Muscle layer of colon (tissue), 2 donors: Measurements from ENCODE around the gene OSER1.

ENCODE experiments used
- H3K27ac ChIP-seq: one replicate; pipeline ENCODE4 v1.7.0; 2013; ENCODE audit warnings: low read depth, mild to moderate bottlenecking, low read length, moderate library complexity
- H3K27me3 ChIP-seq, 2 donors: one replicate each; pipeline ENCODE4 v1.7.0; 2013; ENCODE audit warnings: low read length in 2 of 2, mild to moderate bottlenecking in 2 of 2; ENCODE audit not compliant: insufficient read depth in 2 of 2, control insufficient read depth in 1 of 2
- H3K36me3 ChIP-seq: one replicate; pipeline ENCODE4 v1.7.0; 2013; ENCODE audit warnings: mild to moderate bottlenecking, low read length; ENCODE audit not compliant: insufficient read depth
- H3K4me1 ChIP-seq: one replicate; pipeline ENCODE4 v1.7.0; 2013; ENCODE audit warnings: mild to moderate bottlenecking, low read length; ENCODE audit not compliant: insufficient read depth
- H3K4me3 ChIP-seq, 2 donors: one replicate each; pipeline ENCODE4 v1.7.0; 2013; ENCODE audit warnings: low read length in 2 of 2, low read depth in 1 of 2, mild to moderate bottlenecking in 1 of 2, moderate library complexity in 1 of 2
- H3K9ac ChIP-seq: one replicate; pipeline ENCODE4 v1.7.0; 2013; ENCODE audit warnings: low read length
- H3K9me3 ChIP-seq: one replicate; pipeline ENCODE4 v1.7.0; 2013; ENCODE audit warnings: mild to moderate bottlenecking, low read length
- donor health status: abdominal sarcoma.
- donor health status: Adenocarcinoma of cecum.

Gene OSER1

DNA sequence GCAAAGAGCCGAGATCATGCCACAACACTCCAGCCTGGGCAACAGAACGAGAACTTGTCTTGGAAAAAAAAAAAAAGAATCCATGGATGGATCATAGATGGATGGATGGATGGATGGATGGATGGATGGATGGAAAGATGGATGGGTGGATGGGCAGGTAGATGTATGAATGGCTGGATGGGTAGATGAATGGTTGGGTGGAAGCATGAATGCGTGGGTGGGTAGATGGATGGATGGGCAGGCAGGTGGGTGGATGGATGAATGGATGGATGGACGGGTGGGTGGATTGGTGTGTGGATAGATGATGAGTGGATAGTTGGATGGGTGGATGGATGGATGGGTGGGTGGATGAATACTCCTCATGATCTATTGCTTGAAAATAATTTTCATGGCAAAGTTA, 25.0 kb downstream of the OSER1 start:
- Histone ChIP-seq H3K27ac (peak overlapping the region; percentile 84), H3K27me3 (no peaks in the 10 kb centered on the region), H3K9me3 (no peaks in the 10 kb centered on the region), H3K4me1 (peaks cover 51% of the 10 kb centered on the region), H3K36me3 (peaks cover 4% of the 10 kb centered on the region), H3K9ac (peak overlapping the region; percentile 96), H3K4me3 (peak overlapping the region; percentile 67 to 88)

DNA sequence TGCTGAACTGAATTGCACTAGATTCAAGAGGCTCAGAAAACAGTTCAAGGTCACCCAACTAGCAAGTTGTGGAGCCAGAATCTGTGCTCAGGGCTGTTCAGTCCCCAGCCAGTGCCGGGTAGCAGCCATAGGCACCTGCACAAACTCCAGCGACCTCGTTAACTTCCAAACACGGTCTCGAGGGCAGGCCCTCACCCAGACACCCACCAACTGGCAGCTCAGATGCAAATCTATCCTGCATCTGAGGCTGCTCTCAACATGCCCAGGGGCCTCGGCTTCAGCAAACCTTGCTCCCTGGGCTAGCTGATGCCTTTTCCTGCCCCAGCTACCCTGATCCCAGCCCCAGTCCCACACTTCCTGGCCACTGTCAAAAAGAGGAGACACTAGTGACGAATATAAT, 27.3 kb downstream of the OSER1 start:
- Histone ChIP-seq H3K4me3 (peak overlapping the region; percentile 18 to 67), H3K9ac (peak overlapping the region; percentile 96), H3K36me3 (peaks cover 4% of the 10 kb centered on the region), H3K27me3 (no peaks in the 10 kb centered on the region), H3K4me1 (peaks cover 43% of the 10 kb centered on the region), H3K27ac (peak overlapping the region; percentile 84), H3K9me3 (no peaks in the 10 kb centered on the region)

DNA sequence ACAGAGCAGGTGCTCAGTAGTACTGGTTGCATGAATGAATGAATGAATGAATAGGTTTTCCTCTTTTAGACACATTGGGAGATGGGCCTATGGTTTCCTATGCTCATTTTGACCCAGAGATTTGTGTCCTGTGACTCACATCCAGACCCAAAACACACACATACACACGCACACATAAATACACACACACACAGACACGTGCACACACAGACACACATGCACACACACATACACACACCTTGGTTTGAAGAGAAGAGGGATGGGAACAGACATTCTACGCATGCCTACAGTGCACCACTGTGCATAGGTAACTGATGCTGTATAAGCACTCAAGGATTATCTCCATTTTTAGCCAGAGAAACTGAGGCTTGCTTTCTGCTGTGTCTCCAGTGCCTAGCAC, 27.7 kb downstream of the OSER1 start:
- Histone ChIP-seq H3K4me3 (peak overlapping the region; percentile 18 to 67), H3K4me1 (peaks cover 41% of the 10 kb centered on the region), H3K9ac (peak overlapping the region; percentile 96), H3K9me3 (no peaks in the 10 kb centered on the region), H3K36me3 (peaks cover 4% of the 10 kb centered on the region), H3K27me3 (no peaks in the 10 kb centered on the region), H3K27ac (peak overlapping the region; percentile 84)

DNA sequence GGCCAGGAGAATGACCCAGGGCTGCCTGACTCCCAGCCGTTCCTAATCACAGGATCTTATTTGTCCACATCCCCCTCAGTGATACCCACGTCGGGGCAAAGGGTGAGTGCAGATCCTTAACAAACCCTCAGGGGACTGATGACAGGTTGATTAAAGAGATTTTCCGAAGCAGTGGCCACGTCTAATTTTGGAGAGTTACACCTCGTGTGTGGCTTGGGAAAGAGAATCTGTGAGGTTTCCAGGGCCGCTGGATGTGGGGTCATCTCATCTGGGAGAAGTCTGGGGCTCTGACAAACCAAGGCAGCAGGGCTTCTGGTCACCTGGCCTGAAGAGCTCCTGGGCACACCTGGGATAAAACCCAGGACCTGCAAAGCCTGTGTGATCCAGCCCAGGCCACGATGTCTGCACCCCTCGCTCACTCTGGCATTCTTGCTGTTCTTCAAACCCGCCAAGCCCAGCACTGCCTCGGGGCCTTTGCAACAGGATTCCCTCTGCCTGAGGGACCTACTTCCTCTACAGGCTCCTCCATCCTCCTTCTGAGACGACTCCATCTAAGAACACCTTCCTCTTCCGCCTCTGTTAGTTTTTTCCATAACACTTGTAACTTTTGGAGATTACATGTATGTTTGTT, 28.3 kb downstream of the OSER1 start:
- no peaks in the 10 kb centered on the region for H3K27me3 ChIP-seq
- H3K4me3 ChIP-seq: peak overlapping the region in 1 of 2 donors; percentile 67
- peaks cover 4% of the 10 kb centered on the region for H3K36me3 ChIP-seq
- H3K27ac ChIP-seq: peak overlapping the region; percentile 84
- H3K4me1 ChIP-seq: peaks cover 42% of the 10 kb centered on the region
- H3K9ac ChIP-seq: peak overlapping the region; percentile 96
- no peaks in the 10 kb centered on the region for H3K9me3 ChIP-seq

DNA sequence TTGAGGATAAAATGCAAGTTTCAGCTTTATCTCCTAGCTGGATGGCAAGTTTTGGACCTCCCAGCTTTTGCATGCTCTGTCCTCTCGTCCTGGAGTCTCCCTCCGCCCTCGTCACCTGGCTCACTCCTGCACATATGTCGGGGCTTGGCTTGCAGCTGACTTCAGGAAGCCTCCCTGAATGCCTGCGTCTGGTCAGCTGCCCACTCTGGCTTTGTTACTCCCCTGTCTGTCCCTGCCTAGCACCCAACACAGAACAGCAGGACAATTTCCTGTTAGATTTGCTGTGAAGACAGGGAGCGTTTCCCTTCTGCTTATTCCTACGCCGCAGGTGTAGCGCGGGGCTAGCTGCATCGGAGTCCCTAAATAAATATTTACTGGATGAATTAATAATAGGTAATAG, 29.0 kb downstream of the OSER1 start:
- no peaks in the 10 kb centered on the region for H3K9me3 ChIP-seq
- peaks cover 48% of the 10 kb centered on the region for H3K4me1 ChIP-seq
- no peaks in the 10 kb centered on the region for H3K27me3 ChIP-seq
- peak overlapping the region; percentile 84 for H3K27ac ChIP-seq
- H3K4me3 ChIP-seq: peak overlapping the region in 1 of 2 donors; percentile 67
- peak overlapping the region; percentile 96 for H3K9ac ChIP-seq
- peaks cover 4% of the 10 kb centered on the region for H3K36me3 ChIP-seq

DNA sequence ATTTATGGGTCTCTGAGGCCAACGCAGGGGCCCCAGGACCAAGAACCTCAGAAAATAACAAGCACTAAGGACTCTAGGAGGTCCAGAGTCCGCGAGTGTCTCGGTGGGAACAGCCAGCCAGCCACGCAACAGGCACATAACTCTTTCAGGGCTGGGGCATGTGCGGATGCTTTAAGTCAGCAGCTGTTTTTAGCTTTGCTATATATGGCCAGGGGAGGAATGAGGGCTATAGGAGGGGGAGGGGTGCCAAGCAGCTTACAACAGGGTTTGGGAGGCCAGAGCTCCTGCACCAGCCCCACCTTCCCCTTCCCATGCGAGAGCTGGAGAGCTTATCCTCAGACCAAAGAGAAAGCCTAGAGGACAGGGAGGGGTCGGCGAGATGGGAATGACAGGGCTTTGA, 29.8 kb downstream of the OSER1 start:
- Histone ChIP-seq H3K4me1 (peaks cover 55% of the 10 kb centered on the region), H3K27ac (peak overlapping the region; percentile 84)

DNA sequence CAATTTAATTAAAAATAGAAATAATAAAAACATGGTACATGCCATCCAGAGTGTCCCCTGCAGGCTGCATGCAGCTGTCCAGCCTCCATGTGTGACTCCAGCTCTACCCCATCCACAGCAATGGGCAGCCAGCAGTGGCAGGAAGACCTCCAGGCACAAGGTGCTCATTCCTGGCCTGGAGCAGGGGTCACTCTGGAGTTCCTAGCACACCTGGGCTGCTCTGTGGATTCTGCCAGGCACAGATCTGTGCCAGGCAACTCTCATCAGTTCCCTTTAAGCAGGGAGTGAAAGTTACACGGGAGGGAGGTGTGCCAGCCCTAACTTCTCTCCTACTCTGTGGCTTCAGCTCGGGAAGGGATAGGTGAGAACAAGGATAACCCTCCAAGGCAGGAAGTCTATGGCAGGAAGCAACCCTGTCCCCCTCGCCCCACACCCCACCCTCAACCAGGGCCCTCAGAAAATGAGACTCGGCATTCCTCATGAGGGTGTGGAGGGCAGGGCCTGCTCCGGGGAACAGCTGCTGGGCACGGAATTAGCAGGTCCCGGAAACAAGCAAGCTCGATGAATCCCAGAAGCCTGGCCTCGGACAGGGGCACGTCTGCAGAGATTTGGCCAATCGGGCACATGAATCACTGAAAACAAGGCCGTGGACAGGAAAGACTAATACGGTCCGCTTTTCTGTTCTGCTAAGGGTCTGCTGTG, 33.6 kb downstream of the OSER1 start:
- peaks cover 8% of the 10 kb centered on the region for H3K36me3 ChIP-seq
- H3K9ac ChIP-seq: peak overlapping the region; percentile 22
- no peaks in the 10 kb centered on the region for H3K27me3 ChIP-seq
- H3K4me1 ChIP-seq: peaks cover 59% of the 10 kb centered on the region
- no peaks in the 10 kb centered on the region for H3K9me3 ChIP-seq
- peak overlapping the region; percentile 73 for H3K27ac ChIP-seq
- H3K4me3 ChIP-seq: peak overlapping the region in 1 of 2 donors; percentile 3

More for the DNA sequence above, 29.8 kb downstream of the OSER1 start:
- Histone ChIP-seq H3K36me3 (peaks cover 11% of the 10 kb centered on the region), H3K9ac (peak overlapping the region; percentile 96), H3K4me3 (peak overlapping the region in 1 of 2 donors; percentile 67), H3K9me3 (no peaks in the 10 kb centered on the region), H3K27me3 (no peaks in the 10 kb centered on the region)

DNA sequence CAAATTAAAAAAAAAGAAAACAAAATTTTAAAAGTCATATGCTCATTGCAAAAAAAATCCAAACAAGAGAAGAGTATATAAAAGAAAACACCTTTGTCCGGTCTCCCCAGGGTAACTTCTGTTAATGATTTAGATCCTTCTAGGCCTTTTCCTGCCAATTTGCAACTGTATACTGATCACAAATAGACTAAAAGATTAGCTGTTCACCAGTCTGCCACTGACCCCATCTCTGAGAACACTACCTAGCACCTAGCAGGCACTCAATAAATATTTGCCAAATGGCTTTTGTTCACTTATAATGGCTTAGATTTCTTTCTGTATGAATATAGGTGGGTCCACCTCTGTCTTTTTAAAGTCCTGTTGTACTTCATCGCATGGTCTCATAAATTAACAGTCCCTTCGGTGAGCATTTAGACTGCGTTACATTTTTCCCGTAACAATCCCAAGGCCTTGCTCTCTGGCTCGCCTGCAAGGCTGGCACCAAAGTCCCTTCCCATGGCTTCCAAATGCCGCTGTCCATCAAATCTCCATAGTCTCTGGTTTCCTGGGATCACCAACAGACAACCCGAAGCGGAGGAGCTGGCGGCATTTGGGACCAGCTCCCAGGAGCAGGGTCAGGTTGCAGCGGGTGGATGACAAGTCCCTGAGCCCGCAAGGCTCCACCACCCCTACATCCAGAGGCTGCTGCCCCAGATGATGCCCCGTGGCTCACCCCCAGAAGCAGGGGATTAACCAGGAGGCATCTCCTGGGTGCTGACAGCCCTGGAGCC, 35.4 kb downstream of the OSER1 start:
- peaks cover 61% of the 10 kb centered on the region for H3K4me1 ChIP-seq
- peak overlapping the region; percentile 62 for H3K27ac ChIP-seq
- peaks cover 10% of the 10 kb centered on the region for H3K36me3 ChIP-seq
- no peaks in the 10 kb centered on the region for H3K27me3 ChIP-seq
- H3K9me3 ChIP-seq: no peaks in the 10 kb centered on the region
- no peak overlapping the region for H3K4me3 ChIP-seq
- no peak overlapping the region for H3K9ac ChIP-seq

DNA sequence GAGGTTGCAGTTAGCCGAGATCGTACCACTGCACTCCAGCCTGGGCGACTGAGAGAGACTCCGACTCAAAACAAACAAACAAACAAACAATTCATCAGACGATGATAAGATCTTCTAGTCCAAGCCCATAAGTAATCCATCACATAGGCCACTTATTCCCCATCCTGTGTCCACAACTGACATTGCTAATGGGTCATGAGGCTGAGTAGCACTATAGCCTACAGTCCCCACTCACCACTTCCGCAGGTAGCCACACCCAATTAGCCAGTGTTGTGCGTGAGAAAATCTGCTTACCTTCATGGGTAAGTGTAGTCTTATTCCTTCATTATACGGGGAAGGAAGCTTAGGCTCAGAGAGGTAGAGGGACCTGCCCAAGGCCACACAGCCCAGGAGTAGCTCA, 36.7 kb downstream of the OSER1 start:
- no peak overlapping the region for H3K9ac ChIP-seq
- H3K4me1 ChIP-seq: peaks cover 67% of the 10 kb centered on the region
- peaks cover 15% of the 10 kb centered on the region for H3K36me3 ChIP-seq
- no peak overlapping the region for H3K4me3 ChIP-seq
- no peaks in the 10 kb centered on the region for H3K27me3 ChIP-seq
- peak overlapping the region; percentile 37 for H3K27ac ChIP-seq
- H3K9me3 ChIP-seq: no peaks in the 10 kb centered on the region

DNA sequence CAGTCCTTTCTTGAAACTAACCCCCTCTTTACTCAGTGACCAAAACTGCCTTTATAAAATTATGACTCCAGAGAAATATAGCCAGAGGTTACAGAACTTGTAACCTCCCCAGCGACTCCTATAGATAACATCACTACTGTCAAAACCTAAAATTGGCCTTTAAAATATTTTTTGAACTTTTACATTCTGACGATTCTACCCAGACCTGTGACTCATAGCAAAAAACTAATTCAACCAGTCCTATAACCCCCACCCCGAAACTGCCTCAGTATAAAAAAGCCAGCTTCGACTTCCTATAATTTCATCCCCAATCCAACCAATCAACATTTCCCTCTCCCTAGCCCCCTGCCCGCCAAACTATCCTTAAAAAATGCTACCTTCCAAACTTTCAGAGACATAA, 37.5 kb downstream of the OSER1 start:
- H3K36me3 ChIP-seq: peaks cover 15% of the 10 kb centered on the region
- H3K27me3 ChIP-seq: no peaks in the 10 kb centered on the region
- H3K9me3 ChIP-seq: no peaks in the 10 kb centered on the region
- no peak overlapping the region for H3K9ac ChIP-seq
- peaks cover 65% of the 10 kb centered on the region for H3K4me1 ChIP-seq
- H3K27ac ChIP-seq: no peak overlapping the region
- H3K4me3 ChIP-seq: no peak overlapping the region

DNA sequence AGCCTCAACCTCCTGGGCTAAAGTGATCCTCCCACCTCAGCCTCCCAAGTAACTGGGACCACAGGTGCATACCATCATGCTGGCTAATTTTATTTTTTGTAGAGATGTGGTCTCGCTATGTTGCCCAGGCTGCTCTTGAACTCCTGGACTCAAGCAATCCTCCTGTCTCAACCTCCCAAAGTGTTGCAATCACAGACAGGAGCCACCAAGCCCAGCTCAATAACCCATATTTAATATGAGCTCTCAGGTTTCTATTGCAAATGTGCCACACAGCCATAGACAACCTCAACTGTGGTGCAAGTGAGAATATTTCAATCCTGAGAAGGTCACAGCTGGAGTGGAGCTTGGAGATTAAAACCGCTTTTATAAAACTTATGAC, 38.0 kb downstream of the OSER1 start:
- no peaks in the 10 kb centered on the region for H3K27me3 ChIP-seq
- no peak overlapping the region for H3K27ac ChIP-seq
- H3K4me1 ChIP-seq: peaks cover 65% of the 10 kb centered on the region
- H3K9ac ChIP-seq: no peak overlapping the region
- H3K9me3 ChIP-seq: no peaks in the 10 kb centered on the region
- H3K4me3 ChIP-seq: no peak overlapping the region
- peaks cover 15% of the 10 kb centered on the region for H3K36me3 ChIP-seq
